Endothelial cell of umbilical vein (primary cell): ENCODE data around the gene TEKT5. TPM values are rescaled to one million over a fixed set of nuclear protein-coding genes. Genes with fewer than 3 reads are reported as not detected.

ENCODE experiments used
- BruUV-seq: library from RNA; stranded (reverse); fragments of 400-500 nt; replicated peaks from 2 replicates; lab custom pipeline; 2021; lab: Mats Ljungman, UMichigan
- CTCF ChIA-PET: fragments of 300-600, 350-600 bp; sonication (Branson Sonifier 250); formaldehyde crosslinking; loops from one replicate; lab custom pipeline; 2021; ENCODE audit warnings: antibody characterized with exemption, inconsistent platforms; lab: Charles Lee
- POLR2A ChIA-PET: fragments of 300-600, 350-600 bp; sonication (Branson Sonifier 250); formaldehyde crosslinking; loops from one replicate; lab custom pipeline; 2021; ENCODE audit warnings: antibody characterized with exemption, inconsistent platforms; lab: Charles Lee
- DNase-seq: peaks from one replicate; pipeline ENCODE4 v3.0.0-alpha.2; 2011; ENCODE audit warnings: low read depth, low spot score
- FAIRE-seq: peaks from 2 replicates; lab custom pipeline; 2011; peaks lifted over from hg19 to GRCh38; lab: Jason Lieb, UNC
- H2AFZ ChIP-seq: 2 replicates; pipeline ENCODE4 v1.6.0; 2012; ENCODE audit warnings: low read depth, low read length, control low read depth, inconsistent platforms
- H3K27ac ChIP-seq: 2 replicates; pipeline ENCODE4 v1.5.1; 2011; ENCODE audit warnings: low read depth, mild to moderate bottlenecking, control low read depth, low read length, moderate library complexity; ENCODE audit not compliant: insufficient read depth
- H3K27me3 ChIP-seq, 2 experiments: 2 replicates each; pipeline versions ENCODE4 v1.6.0 to v1.6.1; 2011; ENCODE audit warnings: low read length in 2 of 2, mixed read lengths in 1 of 2; ENCODE audit not compliant: control insufficient read depth in 2 of 2, insufficient read depth in 2 of 2
- H3K36me3 ChIP-seq, 2 experiments: 2 replicates in 1 of 2; 3 replicates in 1 of 2; pipeline ENCODE4 v1.5.1; 2011; ENCODE audit warnings: low read length in 2 of 2, mild to moderate bottlenecking in 1 of 2, moderate library complexity in 1 of 2; ENCODE audit not compliant: control insufficient read depth in 2 of 2, insufficient read depth in 2 of 2; ENCODE audit errors: extremely low read depth in 1 of 2
- H3K4me1 ChIP-seq: 3 replicates; pipeline ENCODE4 v1.5.1; 2011; ENCODE audit warnings: mild to moderate bottlenecking, low read length; ENCODE audit not compliant: control insufficient read depth, insufficient read depth; ENCODE audit errors: extremely low read depth
- H3K4me2 ChIP-seq: 2 replicates; pipeline ENCODE4 v1.6.1; 2011; ENCODE audit warnings: low read length, control low read depth, mixed read lengths; ENCODE audit not compliant: insufficient read depth
- H3K4me3 ChIP-seq, 3 experiments: fragments of 200-600 bp in 1 of 3; sonication (generic), shearing (Covaris generic) in 1 of 3; replicated peaks in 1 of 3; 2 replicates each; pipeline ENCODE4 v1.5.1; 2011 to 2016; ENCODE audit warnings: control low read depth in 3 of 3, low read length in 3 of 3, mild to moderate bottlenecking in 2 of 3, inconsistent platforms in 1 of 3, low read depth in 1 of 3, moderate library complexity in 1 of 3; ENCODE audit not compliant: insufficient read depth in 1 of 3
- H3K79me2 ChIP-seq: 2 replicates; pipeline ENCODE4 v1.6.0; 2012; ENCODE audit warnings: low read length, inconsistent platforms; ENCODE audit not compliant: control insufficient read depth, insufficient read depth
- H3K9ac ChIP-seq: replicated peaks from 2 replicates; pipeline ENCODE3; 2011; ENCODE audit warnings: low read length, control low read depth; ENCODE audit not compliant: insufficient read depth; ENCODE audit errors: extremely low read depth
- H3K9me1 ChIP-seq: replicated peaks from 3 replicates; pipeline ENCODE4 v1.6.0; 2011; ENCODE audit warnings: mild to moderate bottlenecking, low read length; ENCODE audit not compliant: control insufficient read depth, insufficient read depth; ENCODE audit errors: extremely low read depth
- H3K9me3 ChIP-seq: replicated peaks from 2 replicates; pipeline ENCODE4 v1.5.1; 2012; ENCODE audit warnings: low read length, inconsistent platforms; ENCODE audit not compliant: control insufficient read depth, insufficient read depth
- H4K20me1 ChIP-seq: replicated peaks from 2 replicates; pipeline ENCODE3; 2011; ENCODE audit warnings: mild to moderate bottlenecking, low read length; ENCODE audit not compliant: control insufficient read depth, insufficient read depth; ENCODE audit errors: extremely low read depth
- EZH2 ChIP-seq: IDR thresholded peaks from 2 replicates; pipeline ENCODE4 v1.6.1; 2012; ENCODE audit warnings: borderline replicate concordance, low read depth, mild to moderate bottlenecking, moderate library complexity, low read length, inconsistent platforms; ENCODE audit not compliant: severe bottlenecking
- FOS ChIP-seq: IDR thresholded peaks from 2 replicates; pipeline ENCODE4 v1.6.1; 2011; ENCODE audit warnings: mild to moderate bottlenecking, low read length, moderate library complexity, borderline replicate concordance; ENCODE audit not compliant: insufficient read depth
- GATA2 ChIP-seq: IDR thresholded peaks from 2 replicates; pipeline ENCODE4 v1.7.0; 2011; ENCODE audit warnings: low read depth, mild to moderate bottlenecking, moderate library complexity, mixed read lengths, low read length; ENCODE audit not compliant: insufficient read length, insufficient read depth
- JUN ChIP-seq: IDR thresholded peaks from 2 replicates; pipeline ENCODE4 v1.6.1; 2011; ENCODE audit warnings: borderline replicate concordance, low read depth; ENCODE audit not compliant: insufficient read length, insufficient read depth
- MYC ChIP-seq: IDR thresholded peaks from one replicate; pipeline ENCODE4 v1.6.1; 2011; ENCODE audit warnings: mild to moderate bottlenecking, low read depth, low read length
- POLR2A ChIP-seq: IDR thresholded peaks from 2 replicates; pipeline ENCODE4 v1.6.1; 2012; ENCODE audit warnings: low read depth, mild to moderate bottlenecking, control low read depth, low read length
- POLR2AphosphoS5 ChIP-seq: IDR thresholded peaks from 2 replicates; pipeline ENCODE4 v1.6.1; 2012; ENCODE audit warnings: low read depth, mild to moderate bottlenecking, control low read depth, low read length, moderate library complexity; ENCODE audit not compliant: insufficient read depth
- dilution Hi-C: fragments of 300-500 bp; cut with MboI; formaldehyde crosslinking; loops from one replicate; pipeline ENCODE4 v1.15.0; 2019; ENCODE audit warnings: low sequenced_read_pairs; ENCODE audit not compliant: extremely low pct_ligation_motif_present
- intact Hi-C: fragments of 100-400 bp; cut with micrococcal nuclease; formaldehyde crosslinking; loops from one replicate; pipeline ENCODE4 v1.10.0; 2022
- polyA plus RNA-seq, 4 experiments: library from polyadenylated mRNA; depleted of rRNA in 3 of 4; stranded (reverse) in 3 of 4; unstranded in 1 of 4; fragments of >200 nt; gene quantifications; 2 replicates each; pipeline versions ENCODE4 v1.2.1 to v1.2.3, GENCODE V29; 2011 to 2012; ENCODE audit warnings: missing spikeins in 1 of 4
- total RNA-seq: library from RNA; stranded (reverse); gene quantifications from 2 replicates; pipeline ENCODE4 v1.2.3, GENCODE V29; 2021
- TF ChIP-seq, protein P1 (sequence below): IDR thresholded peaks from 2 replicates; pipeline ENCODE4 v1.6.1; 2011; ENCODE audit not compliant: insufficient read depth, insufficient read length
- TF ChIP-seq, protein P2 (sequence below), 2 donors: IDR thresholded peaks; 1 replicate in 1 of 2; 2 replicates in 1 of 2; pipeline ENCODE4 v1.5.1; 2011; ENCODE audit warnings: low read length in 2 of 2, mild to moderate bottlenecking in 2 of 2, moderate library complexity in 2 of 2, control low read depth in 1 of 2, inconsistent platforms in 1 of 2, low read depth in 1 of 2; ENCODE audit not compliant: insufficient read depth in 1 of 2; ENCODE audit errors: extremely low read depth in 1 of 2

TEKT5 gene
- total and polyA plus RNA-seq, 2 donors (not counting 3 experiments of a cell fraction or from before 2014, with no cell fraction given): not detected

DNA sequence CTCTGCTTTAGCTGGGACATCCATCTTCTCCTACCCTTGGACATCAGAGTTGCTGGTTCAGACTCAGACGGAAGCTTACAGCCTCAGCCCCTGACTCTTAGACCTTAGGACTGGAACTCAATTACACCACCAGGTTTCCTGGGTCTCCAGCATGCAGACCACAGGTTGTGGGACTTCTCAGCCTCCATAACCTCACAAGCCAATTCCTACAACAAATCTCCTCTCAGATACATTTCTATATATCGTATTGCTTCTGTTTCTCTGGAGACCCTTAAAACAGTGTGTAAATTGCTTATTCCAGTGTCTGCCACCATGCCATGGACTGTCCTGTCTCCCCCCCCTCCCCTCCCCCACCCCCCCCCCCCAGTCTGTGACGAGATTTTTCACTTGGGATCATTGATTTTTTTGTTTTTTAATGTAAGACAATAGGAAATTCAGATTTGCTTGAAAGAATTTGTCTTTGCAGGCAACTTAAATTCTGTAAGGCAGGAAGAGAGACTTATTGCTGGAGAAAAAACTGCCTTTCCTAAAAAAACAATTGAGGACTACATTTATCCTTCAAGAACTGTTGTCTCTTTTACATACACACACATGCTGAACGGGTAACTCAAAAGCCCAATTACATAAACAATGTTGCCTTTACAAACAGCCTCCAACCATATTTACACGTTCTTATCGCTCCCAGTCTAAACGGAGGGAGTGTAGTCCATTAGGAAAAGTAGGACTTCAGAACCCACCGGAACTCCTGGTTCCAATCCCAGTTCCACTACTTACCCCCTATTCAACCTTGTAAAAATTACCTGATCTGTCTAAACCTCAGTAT lies 39.9 kb downstream of the TEKT5 start:
- no peak for DNase-seq
- no peak for TF ChIP-seq JUN
- TF ChIP-seq FOS: no peak
- TF ChIP-seq EZH2: no peak
- ChIA-PET CTCF (no interaction called here), POLR2A (no interaction called here)
- Histone ChIP-seq H3K36me3 (no peaks in the 10 kb centered on the region), H3K27ac (no peak overlapping the region), H3K4me1 (no peaks in the 10 kb centered on the region), H3K27me3 (no peaks in the 10 kb centered on the region), H2AFZ (no peak overlapping the region), H3K4me2 (no peak overlapping the region), H3K4me3 (no peak overlapping the region), H4K20me1 (no peaks in the 10 kb centered on the region), H3K9me3 (no peaks in the 10 kb centered on the region), H3K9ac (no peak overlapping the region), H3K79me2 (no peaks in the 10 kb centered on the region), H3K9me1 (no peaks in the 10 kb centered on the region)
- BruUV-seq: no TSS peak
- intact Hi-C loops (no loop called here), dilution Hi-C loops (no loop called here)
- no peak for FAIRE-seq

DNA sequence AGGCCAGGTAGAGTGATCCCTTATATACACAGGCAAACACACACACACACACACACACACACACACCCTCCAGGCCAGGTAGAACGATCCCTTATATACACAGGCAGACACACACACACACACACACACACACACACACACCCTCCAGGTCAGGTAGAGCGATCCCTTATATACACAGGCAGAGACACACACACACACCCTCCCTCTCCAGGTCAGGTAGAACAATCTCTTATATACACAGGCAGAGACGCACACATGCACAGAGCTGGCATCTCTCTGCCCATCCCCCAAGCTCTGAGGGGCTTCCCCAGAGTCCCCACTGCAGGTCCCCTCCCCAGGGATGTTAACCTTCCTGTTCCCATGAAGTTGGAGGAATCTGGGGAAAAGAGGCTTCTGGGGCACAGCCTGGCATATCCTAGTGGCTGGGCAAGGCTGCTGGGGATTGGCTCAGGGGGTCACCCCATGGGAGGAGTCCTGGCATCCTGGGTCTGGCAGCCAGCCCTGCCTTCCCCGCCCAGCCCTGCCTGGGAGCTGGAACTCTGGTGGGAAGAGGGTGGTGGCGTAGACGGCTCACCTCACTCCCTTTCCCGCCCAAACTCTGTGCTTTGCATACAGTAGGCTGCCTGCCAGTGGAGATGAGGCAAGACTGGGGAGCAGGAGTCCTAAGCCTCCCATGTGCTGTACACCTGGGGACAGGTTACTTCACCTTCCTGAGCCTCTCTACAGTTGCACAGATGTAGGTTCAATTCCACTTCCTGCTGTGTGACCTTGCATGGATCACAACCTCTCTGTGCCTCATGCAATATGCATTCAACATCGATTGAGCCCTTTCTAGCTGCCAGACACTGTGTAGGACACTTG lies 41.8 kb downstream of the TEKT5 start:
- Histone ChIP-seq H3K36me3 (no peaks in the 10 kb centered on the region), H3K4me3 (no peak overlapping the region), H3K9ac (no peak overlapping the region), H3K27me3 (no peaks in the 10 kb centered on the region), H3K27ac (no peak overlapping the region), H3K4me1 (no peaks in the 10 kb centered on the region), H3K4me2 (no peak overlapping the region), H2AFZ (no peak overlapping the region), H3K9me3 (no peaks in the 10 kb centered on the region), H4K20me1 (no peaks in the 10 kb centered on the region), H3K9me1 (no peaks in the 10 kb centered on the region), H3K79me2 (no peaks in the 10 kb centered on the region)
- no TSS peak for BruUV-seq
- no peak for TF ChIP-seq FOS
- no peak for TF ChIP-seq EZH2
- TF ChIP-seq POLR2A: no peak
- no peak for TF ChIP-seq JUN
- TF ChIP-seq, protein P1, sequence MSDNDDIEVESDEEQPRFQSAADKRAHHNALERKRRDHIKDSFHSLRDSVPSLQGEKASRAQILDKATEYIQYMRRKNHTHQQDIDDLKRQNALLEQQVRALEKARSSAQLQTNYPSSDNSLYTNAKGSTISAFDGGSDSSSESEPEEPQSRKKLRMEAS: no peak
- no peak for TF ChIP-seq POLR2AphosphoS5
- TF ChIP-seq, protein P2, sequence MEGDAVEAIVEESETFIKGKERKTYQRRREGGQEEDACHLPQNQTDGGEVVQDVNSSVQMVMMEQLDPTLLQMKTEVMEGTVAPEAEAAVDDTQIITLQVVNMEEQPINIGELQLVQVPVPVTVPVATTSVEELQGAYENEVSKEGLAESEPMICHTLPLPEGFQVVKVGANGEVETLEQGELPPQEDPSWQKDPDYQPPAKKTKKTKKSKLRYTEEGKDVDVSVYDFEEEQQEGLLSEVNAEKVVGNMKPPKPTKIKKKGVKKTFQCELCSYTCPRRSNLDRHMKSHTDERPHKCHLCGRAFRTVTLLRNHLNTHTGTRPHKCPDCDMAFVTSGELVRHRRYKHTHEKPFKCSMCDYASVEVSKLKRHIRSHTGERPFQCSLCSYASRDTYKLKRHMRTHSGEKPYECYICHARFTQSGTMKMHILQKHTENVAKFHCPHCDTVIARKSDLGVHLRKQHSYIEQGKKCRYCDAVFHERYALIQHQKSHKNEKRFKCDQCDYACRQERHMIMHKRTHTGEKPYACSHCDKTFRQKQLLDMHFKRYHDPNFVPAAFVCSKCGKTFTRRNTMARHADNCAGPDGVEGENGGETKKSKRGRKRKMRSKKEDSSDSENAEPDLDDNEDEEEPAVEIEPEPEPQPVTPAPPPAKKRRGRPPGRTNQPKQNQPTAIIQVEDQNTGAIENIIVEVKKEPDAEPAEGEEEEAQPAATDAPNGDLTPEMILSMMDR (IDR thresholded peaks at IDR 0.05; ENCODE audit: extremely low read depth in 1 of 2, insufficient read depth in 1 of 2, low read depth in 1 of 2, low read length in 2 of 2): no peak
- TF ChIP-seq GATA2: no peak
- no peak for TF ChIP-seq MYC
- FAIRE-seq (no peak), DNase-seq (no peak)
- intact Hi-C loops (no loop called here), dilution Hi-C loops (no loop called here)
- ChIA-PET CTCF (no interaction called here), POLR2A (no interaction called here)
